H1 (cell line): Measurements from ENCODE around the gene SRGAP3. TPM values are rescaled to one million over a fixed set of nuclear protein-coding genes. Genes with fewer than 3 reads are reported as not detected.

Experiments
- CTCF ChIA-PET: fragments of 300-600 bp; sonication (Branson Sonifier 250); formaldehyde crosslinking; loops from one replicate; lab custom pipeline; 2021; ENCODE audit not compliant: partially characterized antibody; lab: Charles Lee
- POLR2A ChIA-PET: fragments of 300-600 bp; sonication (Branson Sonifier 250); formaldehyde crosslinking; loops from one replicate; lab custom pipeline; 2021; ENCODE audit warnings: inconsistent platforms; ENCODE audit not compliant: partially characterized antibody; lab: Charles Lee
- DNase-seq, 2 experiments: peaks; one replicate each; pipeline versions ENCODE4 v3.0.0 to v3.0.0-alpha.2; 2010 to 2022; ENCODE audit warnings: low spot score in 2 of 2, low read depth in 1 of 2, mixed read lengths in 1 of 2
- FAIRE-seq: peaks from 2 replicates; lab custom pipeline; 2011; peaks lifted over from hg19 to GRCh38; lab: Jason Lieb, UNC
- H2AFZ ChIP-seq: 2 replicates; pipeline ENCODE4 v1.8.1; 2012; ENCODE audit warnings: low read length, inconsistent platforms
- H2AK5ac ChIP-seq: 2 replicates; pipeline ENCODE4 v1.6.1; 2013; ENCODE audit warnings: low read depth, low read length
- H2BK120ac ChIP-seq: replicated peaks from 2 replicates; pipeline ENCODE3; 2013; ENCODE audit warnings: low read depth, low read length, inconsistent platforms
- H2BK12ac ChIP-seq: 2 replicates; pipeline ENCODE4 v1.6.1; 2013; ENCODE audit warnings: low read depth, low read length
- H2BK15ac ChIP-seq: 2 replicates; pipeline ENCODE4 v1.6.1; 2013; ENCODE audit warnings: low read length
- H2BK20ac ChIP-seq: 2 replicates; pipeline ENCODE4 v1.6.1; 2013; ENCODE audit warnings: low read length
- H2BK5ac ChIP-seq: 2 replicates; pipeline ENCODE4 v1.6.1; 2013; ENCODE audit warnings: low read depth, low read length
- H3K14ac ChIP-seq: 2 replicates; pipeline ENCODE4 v1.6.1; 2013; ENCODE audit warnings: inconsistent platforms; ENCODE audit not compliant: insufficient read length
- H3K18ac ChIP-seq: 2 replicates; pipeline ENCODE4 v1.6.1; 2013; ENCODE audit warnings: low read length; ENCODE audit errors: extremely low read depth
- H3K23ac ChIP-seq: 2 replicates; pipeline ENCODE4 v1.6.1; 2013; ENCODE audit warnings: inconsistent platforms; ENCODE audit not compliant: insufficient read length
- H3K23me2 ChIP-seq: 2 replicates; pipeline ENCODE4 v1.6.1; 2013; ENCODE audit warnings: low read depth, low read length
- H3K27ac ChIP-seq: 2 replicates; pipeline ENCODE4 v1.6.1; 2011; ENCODE audit warnings: low read depth, low read length, inconsistent platforms
- H3K27me3 ChIP-seq, 4 experiments: replicated peaks in 1 of 4; 1 replicate in 1 of 4; 2 replicates in 3 of 4; pipeline versions ENCODE4 v1.6.1 to v1.8.1; 2011 to 2013; ENCODE audit warnings: low read length in 3 of 4, mild to moderate bottlenecking in 3 of 4, inconsistent platforms in 2 of 4, mixed read lengths in 2 of 4, moderate library complexity in 1 of 4; ENCODE audit not compliant: control insufficient read depth in 3 of 4, insufficient read depth in 3 of 4; ENCODE audit errors: extremely low read depth in 1 of 4
- H3K36me3 ChIP-seq, 4 experiments: 2 replicates each; pipeline versions ENCODE4 v1.6.1 to v1.8.1; 2011 to 2013; ENCODE audit warnings: mild to moderate bottlenecking in 4 of 4, low read length in 3 of 4, moderate library complexity in 2 of 4, control low read depth in 1 of 4, inconsistent platforms in 1 of 4; ENCODE audit not compliant: insufficient read depth in 4 of 4, control insufficient read depth in 2 of 4
- H3K4ac ChIP-seq: replicated peaks from 2 replicates; pipeline ENCODE3; 2013; ENCODE audit warnings: low read length, low read depth, mixed read lengths, inconsistent platforms; ENCODE audit not compliant: insufficient read length
- H3K4me1 ChIP-seq, 4 experiments: replicated peaks in 1 of 4; 1 replicate in 1 of 4; 2 replicates in 3 of 4; pipeline versions ENCODE4 v1.6.1 to v1.8.1; 2011 to 2013; ENCODE audit warnings: low read length in 3 of 4, inconsistent platforms in 2 of 4, mixed read lengths in 1 of 4; ENCODE audit not compliant: insufficient read depth in 4 of 4, control insufficient read depth in 3 of 4
- H3K4me2 ChIP-seq, 2 experiments: 2 replicates each; pipeline versions ENCODE4 v1.6.1 to v1.8.1; 2011 to 2013; ENCODE audit warnings: low read depth in 2 of 2, low read length in 2 of 2, control low read depth in 1 of 2, inconsistent platforms in 1 of 2, mild to moderate bottlenecking in 1 of 2; ENCODE audit not compliant: insufficient read depth in 1 of 2
- H3K4me3 ChIP-seq, 4 experiments: fragments of 200-600, 300-600 bp in 1 of 4; sonication (generic), shearing (Covaris generic), sonication (Bioruptor Twin) in 1 of 4; 2 replicates each; pipeline versions ENCODE4 v1.5.1 to v1.8.1; 2011 to 2016; ENCODE audit warnings: low read length in 4 of 4, low read depth in 3 of 4, control low read depth in 2 of 4, inconsistent platforms in 2 of 4, mild to moderate bottlenecking in 2 of 4, mixed read lengths in 1 of 4, moderate library complexity in 1 of 4; ENCODE audit not compliant: insufficient read depth in 2 of 4; ENCODE audit errors: extremely low read depth in 1 of 4
- H3K56ac ChIP-seq: replicated peaks from 2 replicates; pipeline ENCODE3; 2013; ENCODE audit warnings: low read depth, mild to moderate bottlenecking, mixed read lengths, low read length, inconsistent platforms; ENCODE audit not compliant: insufficient read length
- H3K79me1 ChIP-seq: 2 replicates; pipeline ENCODE4 v1.6.1; 2013; ENCODE audit warnings: low read depth, low read length, control low read depth
- H3K79me2 ChIP-seq, 2 experiments: 2 replicates each; pipeline versions ENCODE4 v1.6.1 to v1.8.1; 2012 to 2013; ENCODE audit warnings: low read length in 2 of 2, mild to moderate bottlenecking in 2 of 2, inconsistent platforms in 1 of 2; ENCODE audit not compliant: insufficient read depth in 2 of 2, control insufficient read depth in 1 of 2
- H3K9ac ChIP-seq, 4 experiments: replicated peaks in 1 of 4; 1 replicate in 1 of 4; 2 replicates in 3 of 4; pipeline versions ENCODE4 v1.6.1 to v1.8.1; 2011 to 2013; ENCODE audit warnings: low read depth in 3 of 4, low read length in 3 of 4, control low read depth in 2 of 4, mild to moderate bottlenecking in 2 of 4, moderate library complexity in 2 of 4, inconsistent platforms in 1 of 4; ENCODE audit errors: extremely low read depth in 1 of 4
- H3K9me3 ChIP-seq, 2 experiments: 2 replicates each; pipeline versions ENCODE4 v1.6.1 to v1.8.1; 2012 to 2013; ENCODE audit warnings: mild to moderate bottlenecking in 2 of 2, moderate library complexity in 2 of 2, control low read depth in 1 of 2, inconsistent platforms in 1 of 2, low read depth in 1 of 2, low read length in 1 of 2, mixed read lengths in 1 of 2; ENCODE audit not compliant: insufficient read depth in 2 of 2
- H4K20me1 ChIP-seq, 2 experiments: replicated peaks in 1 of 2; 2 replicates each; pipeline versions ENCODE3 to v1.8.1; 2011 to 2013; ENCODE audit warnings: inconsistent platforms in 2 of 2, low read length in 2 of 2, mild to moderate bottlenecking in 1 of 2; ENCODE audit not compliant: insufficient read depth in 2 of 2, control insufficient read depth in 1 of 2
- H4K5ac ChIP-seq: 2 replicates; pipeline ENCODE4 v1.6.1; 2013; ENCODE audit warnings: low read length, low read depth, mixed read lengths, inconsistent platforms; ENCODE audit not compliant: insufficient read length
- H4K8ac ChIP-seq: 2 replicates; pipeline ENCODE4 v1.8.0; 2013; ENCODE audit warnings: mild to moderate bottlenecking, moderate library complexity, low read length, inconsistent platforms; ENCODE audit not compliant: insufficient read depth; ENCODE audit errors: extremely low read depth
- H4K91ac ChIP-seq: replicated peaks from 2 replicates; pipeline ENCODE3; 2013; ENCODE audit warnings: low read length, mixed read lengths, inconsistent platforms; ENCODE audit not compliant: insufficient read length
- GTF2F1 ChIP-seq: IDR thresholded peaks from 2 replicates; pipeline ENCODE4 v1.6.1; 2012; ENCODE audit warnings: low read depth, low read length, improper control_type of control experiment, borderline replicate concordance
- KDM1A ChIP-seq: fragments of 200-600, 300-600 bp; sonication (generic); IDR thresholded peaks from 2 replicates; pipeline ENCODE4 v1.7.1; 2016; ENCODE audit warnings: mild to moderate bottlenecking, low read length, borderline replicate concordance
- MAFK ChIP-seq: IDR thresholded peaks from 2 replicates; pipeline ENCODE4 v1.6.1; 2012; ENCODE audit warnings: low read depth, mild to moderate bottlenecking, improper control_type of control experiment, low read length
- PHF8 ChIP-seq: fragments of 200-600 bp; sonication (generic); conservative IDR thresholded peaks from 2 replicates; pipeline ENCODE4 v1.7.1; 2012; ENCODE audit warnings: low read depth, mild to moderate bottlenecking, inconsistent platforms, low read length, moderate library complexity
- WGBS, 2 experiments: shearing (Covaris generic) in 1 of 2; methylation state at CpG; one replicate each; pipeline versions ENCODE4 v1.1.6 to v1.1.7; 2013 to 2015; ENCODE audit warnings: low lambda C conversion rate in 2 of 2, mixed read lengths in 2 of 2, inconsistent platforms in 1 of 2, low coverage in 1 of 2, missing lambda C conversion rate in 1 of 2; ENCODE audit not compliant: insufficient replicate concordance in 2 of 2, insufficient coverage in 1 of 2, insufficient read length in 1 of 2; ENCODE audit errors: extremely low coverage in 1 of 2, missing lambda C conversion rate in 1 of 2; 5-methylcytosine and 5-hydroxymethylcytosine counted together
- polyA plus RNA-seq, 7 experiments: library from polyadenylated mRNA; depleted of rRNA in 3 of 7; stranded (reverse) in 5 of 7; unstranded in 2 of 7; fragments of >200 nt in 5 of 7; fragments of 200-250 nt in 2 of 7; gene quantifications; 1 replicate in 5 of 7; 2 replicates in 1 of 7; 4 replicates in 1 of 7; pipeline versions ENCODE4 v1.2.1 to v1.2.3, GENCODE V29; 2011 to 2013; ENCODE audit warnings: missing spikeins in 2 of 7, mixed read lengths in 2 of 7
- total RNA-seq: library from RNA; stranded (reverse); fragmentation: NEBNext Ultra II Directional; extraction: Animal tissue kit (Norgen Biotek cat#: 25700); gene quantifications from 2 replicates; pipeline ENCODE4 v1.2.1, GENCODE V29; 2021

Gene SRGAP3
- total and polyA plus RNA-seq, 2 of the 8 experiments (the other 6 are each of a cell fraction or from before 2014, with no cell fraction given): 5.8 to 11.4 TPM

GRCh38 chr3:9032231-9032777 is 217.1 kb downstream of the SRGAP3 start:
- H3K4me3 ChIP-seq: no peak overlapping the region
- no peak overlapping the region for H4K5ac ChIP-seq
- H2AK5ac ChIP-seq: no peak overlapping the region
- no peak overlapping the region for H3K56ac ChIP-seq
- H2BK12ac ChIP-seq: no peak overlapping the region
- no peak overlapping the region for H3K14ac ChIP-seq
- no peak overlapping the region for H2BK20ac ChIP-seq
- no peak overlapping the region for H3K4ac ChIP-seq
- no peak overlapping the region for H2BK120ac ChIP-seq
- H2BK5ac ChIP-seq: no peak overlapping the region
- no peak overlapping the region for H3K27ac ChIP-seq
- ChIA-PET CTCF (interaction anchor here (1.0 to 2.0 kb wide), 4 partner anchors 27 to 80 kb away, joined by 3 to 12 read pairs (median 4); no protein-coding TSS in a partner anchor), POLR2A (no interaction called here)
- H3K9me3 ChIP-seq: no peaks in the 10 kb centered on the region
- no peaks in the 10 kb centered on the region for H4K20me1 ChIP-seq
- no peak for FAIRE-seq
- no peaks in the 10 kb centered on the region for H3K23me2 ChIP-seq
- no peak overlapping the region for H3K18ac ChIP-seq
- no peaks in the 10 kb centered on the region for H3K79me1 ChIP-seq
- H3K23ac ChIP-seq: no peak overlapping the region
- no peak overlapping the region for H2BK15ac ChIP-seq
- no peaks in the 10 kb centered on the region for H3K79me2 ChIP-seq
- no peaks in the 10 kb centered on the region for H3K36me3 ChIP-seq
- H3K27me3 ChIP-seq: no peaks in the 10 kb centered on the region
- H3K4me1 ChIP-seq: peaks cover 0 to 5% (median under 1%) of the 10 kb centered on the region in 4 experiments; a peak in 2 of 7 replicates
- 89% methylated on average over 11 of the region's 11 CpGs; no CpG with 5 or more reads in 1 of the 2 experiments for WGBS, 2 experiments
- DNase-seq: no peak
- no peak overlapping the region for H2AFZ ChIP-seq
- H3K4me2 ChIP-seq: no peak overlapping the region
- H3K9ac ChIP-seq: no peak overlapping the region
- no peak overlapping the region for H4K8ac ChIP-seq
- no peak overlapping the region for H4K91ac ChIP-seq
- TF ChIP-seq GTF2F1: no peak
- TF ChIP-seq KDM1A: no peak
- TF ChIP-seq PHF8: no peak
- no peak for TF ChIP-seq MAFK
